GM13976 (cell line): Measurements from ENCODE around the gene SOCS3.

Source experiments
- DNase-seq: peaks from one replicate; pipeline ENCODE4 v3.0.0; 2012; ENCODE audit warnings: low spot score
- in situ Hi-C: fragments of 300-500 bp; cut with MboI; formaldehyde crosslinking; loops from one replicate; pipeline ENCODE4 v1.12.0; 2022; ENCODE audit warnings: low sequenced_read_pairs, mixed read lengths, inconsistent platforms; ENCODE audit not compliant: unreplicated experiment
- TF ChIP-seq, protein P1 (sequence below): IDR thresholded peaks from 2 replicates; pipeline ENCODE4 v1.5.1; 2012; ENCODE audit warnings: borderline replicate concordance, mild to moderate bottlenecking; ENCODE audit not compliant: insufficient read depth; ENCODE audit errors: extremely low read depth, missing control alignments, control extremely low read depth

The SOCS3 gene

DNA sequence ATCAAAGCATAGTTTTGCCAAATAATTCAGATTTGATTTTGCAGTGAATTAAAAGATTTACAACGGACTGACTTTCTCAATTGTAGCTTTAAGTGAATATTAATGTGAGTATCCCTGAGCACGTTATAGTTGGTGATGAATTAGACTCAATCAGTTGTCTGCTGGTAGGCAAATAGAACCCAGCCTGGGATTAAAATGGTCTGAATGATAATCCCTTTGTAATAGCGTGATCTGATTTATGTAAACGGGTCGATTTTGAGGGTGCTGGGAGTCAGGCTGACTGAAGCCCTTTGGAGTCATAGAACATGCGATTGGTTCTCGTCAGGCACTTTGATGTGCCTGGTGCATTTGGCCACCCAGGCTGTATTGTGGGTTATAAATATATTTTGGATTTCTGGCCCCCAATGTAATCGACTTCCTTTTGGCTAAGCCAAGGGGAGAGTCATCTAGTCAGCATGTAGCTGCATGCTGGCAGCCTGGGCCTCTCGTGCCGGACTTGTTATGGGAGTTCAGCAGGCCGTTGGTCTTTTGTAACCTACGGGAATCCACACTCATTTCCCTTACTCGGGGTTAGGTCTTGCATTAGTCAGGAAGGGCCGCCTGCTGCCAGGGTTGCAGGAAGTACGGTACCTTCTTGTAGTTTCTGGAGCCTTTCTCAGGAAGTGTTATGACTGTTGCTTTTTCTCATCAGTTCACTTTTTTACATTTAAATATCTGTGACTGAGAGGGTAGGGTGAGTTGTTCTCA lies 24.0 kb upstream of the SOCS3 start:
- in situ Hi-C loops: no loop called here
- no peak for DNase-seq
- TF ChIP-seq, protein P1, sequence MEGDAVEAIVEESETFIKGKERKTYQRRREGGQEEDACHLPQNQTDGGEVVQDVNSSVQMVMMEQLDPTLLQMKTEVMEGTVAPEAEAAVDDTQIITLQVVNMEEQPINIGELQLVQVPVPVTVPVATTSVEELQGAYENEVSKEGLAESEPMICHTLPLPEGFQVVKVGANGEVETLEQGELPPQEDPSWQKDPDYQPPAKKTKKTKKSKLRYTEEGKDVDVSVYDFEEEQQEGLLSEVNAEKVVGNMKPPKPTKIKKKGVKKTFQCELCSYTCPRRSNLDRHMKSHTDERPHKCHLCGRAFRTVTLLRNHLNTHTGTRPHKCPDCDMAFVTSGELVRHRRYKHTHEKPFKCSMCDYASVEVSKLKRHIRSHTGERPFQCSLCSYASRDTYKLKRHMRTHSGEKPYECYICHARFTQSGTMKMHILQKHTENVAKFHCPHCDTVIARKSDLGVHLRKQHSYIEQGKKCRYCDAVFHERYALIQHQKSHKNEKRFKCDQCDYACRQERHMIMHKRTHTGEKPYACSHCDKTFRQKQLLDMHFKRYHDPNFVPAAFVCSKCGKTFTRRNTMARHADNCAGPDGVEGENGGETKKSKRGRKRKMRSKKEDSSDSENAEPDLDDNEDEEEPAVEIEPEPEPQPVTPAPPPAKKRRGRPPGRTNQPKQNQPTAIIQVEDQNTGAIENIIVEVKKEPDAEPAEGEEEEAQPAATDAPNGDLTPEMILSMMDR: no peak

GRCh38 chr17:78381601-78382232 lies 21.8 kb upstream of the SOCS3 start:
- DNase-seq: no peak
- in situ Hi-C loops: no loop called here
- TF ChIP-seq, protein P1: no peak

- in situ Hi-C loops: no loop called here
- TF ChIP-seq, protein P1: no peak
- DNase-seq: no peak
Measured at GRCh38 chr17:78380370-78380769, 20.5 kb upstream of the SOCS3 start.

GRCh38 chr17:78379131-78379491 lies 19.2 kb upstream of the SOCS3 start:
- TF ChIP-seq, protein P1: no peak
- no peak for DNase-seq
- in situ Hi-C loops: no loop called here

DNA sequence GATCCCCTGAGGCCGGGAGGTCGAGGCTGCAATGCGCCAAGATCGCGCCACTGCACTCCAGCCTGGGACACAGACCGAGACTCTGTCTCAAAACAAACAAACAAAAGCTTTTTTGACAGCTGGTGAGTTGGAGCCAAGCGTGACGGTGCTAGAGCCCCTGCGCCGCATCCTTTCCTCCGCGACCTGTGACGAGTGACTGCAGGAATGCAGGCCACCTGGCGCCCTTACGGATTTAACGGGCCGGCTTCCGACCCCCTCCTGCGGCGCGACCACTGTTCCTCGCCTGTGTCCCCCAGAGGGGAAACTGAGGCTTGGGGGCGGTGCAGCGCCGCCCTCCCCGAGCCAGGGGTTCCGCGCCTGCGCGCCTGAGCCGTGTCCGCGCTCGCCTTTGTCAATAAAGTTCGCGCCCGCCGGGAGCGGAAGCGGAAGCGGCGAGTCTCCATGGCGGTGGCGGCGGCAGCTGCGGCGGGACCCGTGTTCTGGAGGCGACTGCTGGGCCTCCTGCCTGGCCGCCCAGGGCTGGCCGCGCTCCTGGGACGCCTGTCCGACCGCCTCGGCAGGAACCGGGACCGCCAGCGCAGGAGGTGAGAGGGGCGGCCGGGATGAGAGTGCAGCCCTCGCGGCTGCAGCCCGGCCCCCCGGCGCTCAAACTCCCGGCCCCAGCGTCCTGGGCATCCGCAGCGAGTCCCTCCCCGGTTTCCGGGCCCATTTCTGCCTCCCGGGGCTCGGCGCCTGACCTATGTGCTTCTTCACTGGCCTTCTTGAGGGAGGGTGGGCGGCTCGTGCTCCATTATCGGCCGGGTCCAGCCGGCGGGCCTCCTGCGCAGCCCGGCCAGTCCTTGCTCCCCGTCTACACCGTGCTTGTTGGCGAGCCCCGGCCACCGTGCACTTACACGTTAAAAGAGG lies 18.6 kb upstream of the SOCS3 start, which contains the start of gene PGS1:
Gene PGS1 (plus strand): TSS at position 425 of the 906 bp plus-strand sequence. CDS start 17 bp downstream, at position 442.
- TF ChIP-seq, protein P1: no peak
- in situ Hi-C loops: no loop called here
- DNase-seq: peak; percentile 90

DNA sequence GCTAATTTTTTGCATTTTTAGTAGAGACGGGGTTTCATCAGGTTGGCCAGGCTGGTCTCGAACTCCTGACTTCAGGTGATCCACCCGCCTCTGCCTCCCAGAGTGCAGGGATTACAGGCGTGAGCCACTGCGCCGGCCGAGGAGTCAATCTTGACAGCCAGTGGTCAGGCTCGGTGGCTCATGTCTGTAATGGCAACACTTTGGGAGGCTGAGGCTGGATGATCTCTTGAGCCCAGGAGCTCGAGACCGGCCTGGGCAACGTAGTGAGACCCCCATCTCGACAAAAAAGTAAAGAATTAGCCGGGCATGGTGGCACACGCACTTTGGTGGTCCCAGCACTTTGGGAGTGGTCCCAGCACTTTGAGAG lies 18.0 kb upstream of the SOCS3 start:
- DNase-seq: no peak
- TF ChIP-seq, protein P1: no peak
- in situ Hi-C loops: no loop called here
